ENCODE results near the gene PCDH15. TPM values are rescaled to one million over a fixed set of nuclear protein-coding genes. Genes with fewer than 3 reads are reported as not detected.

The PCDH15 gene
- total and polyA plus RNA-seq, 2 experiments from 2014 or later: 0.29 to 0.66 TPM

GRCh38 chr10:54108961-54109360 is 692.1 kb downstream of the PCDH15 start (continued):
- TF ChIP-seq ETS1 (IDR thresholded peaks at IDR 0.05): no peak
- TF ChIP-seq, protein P1, sequence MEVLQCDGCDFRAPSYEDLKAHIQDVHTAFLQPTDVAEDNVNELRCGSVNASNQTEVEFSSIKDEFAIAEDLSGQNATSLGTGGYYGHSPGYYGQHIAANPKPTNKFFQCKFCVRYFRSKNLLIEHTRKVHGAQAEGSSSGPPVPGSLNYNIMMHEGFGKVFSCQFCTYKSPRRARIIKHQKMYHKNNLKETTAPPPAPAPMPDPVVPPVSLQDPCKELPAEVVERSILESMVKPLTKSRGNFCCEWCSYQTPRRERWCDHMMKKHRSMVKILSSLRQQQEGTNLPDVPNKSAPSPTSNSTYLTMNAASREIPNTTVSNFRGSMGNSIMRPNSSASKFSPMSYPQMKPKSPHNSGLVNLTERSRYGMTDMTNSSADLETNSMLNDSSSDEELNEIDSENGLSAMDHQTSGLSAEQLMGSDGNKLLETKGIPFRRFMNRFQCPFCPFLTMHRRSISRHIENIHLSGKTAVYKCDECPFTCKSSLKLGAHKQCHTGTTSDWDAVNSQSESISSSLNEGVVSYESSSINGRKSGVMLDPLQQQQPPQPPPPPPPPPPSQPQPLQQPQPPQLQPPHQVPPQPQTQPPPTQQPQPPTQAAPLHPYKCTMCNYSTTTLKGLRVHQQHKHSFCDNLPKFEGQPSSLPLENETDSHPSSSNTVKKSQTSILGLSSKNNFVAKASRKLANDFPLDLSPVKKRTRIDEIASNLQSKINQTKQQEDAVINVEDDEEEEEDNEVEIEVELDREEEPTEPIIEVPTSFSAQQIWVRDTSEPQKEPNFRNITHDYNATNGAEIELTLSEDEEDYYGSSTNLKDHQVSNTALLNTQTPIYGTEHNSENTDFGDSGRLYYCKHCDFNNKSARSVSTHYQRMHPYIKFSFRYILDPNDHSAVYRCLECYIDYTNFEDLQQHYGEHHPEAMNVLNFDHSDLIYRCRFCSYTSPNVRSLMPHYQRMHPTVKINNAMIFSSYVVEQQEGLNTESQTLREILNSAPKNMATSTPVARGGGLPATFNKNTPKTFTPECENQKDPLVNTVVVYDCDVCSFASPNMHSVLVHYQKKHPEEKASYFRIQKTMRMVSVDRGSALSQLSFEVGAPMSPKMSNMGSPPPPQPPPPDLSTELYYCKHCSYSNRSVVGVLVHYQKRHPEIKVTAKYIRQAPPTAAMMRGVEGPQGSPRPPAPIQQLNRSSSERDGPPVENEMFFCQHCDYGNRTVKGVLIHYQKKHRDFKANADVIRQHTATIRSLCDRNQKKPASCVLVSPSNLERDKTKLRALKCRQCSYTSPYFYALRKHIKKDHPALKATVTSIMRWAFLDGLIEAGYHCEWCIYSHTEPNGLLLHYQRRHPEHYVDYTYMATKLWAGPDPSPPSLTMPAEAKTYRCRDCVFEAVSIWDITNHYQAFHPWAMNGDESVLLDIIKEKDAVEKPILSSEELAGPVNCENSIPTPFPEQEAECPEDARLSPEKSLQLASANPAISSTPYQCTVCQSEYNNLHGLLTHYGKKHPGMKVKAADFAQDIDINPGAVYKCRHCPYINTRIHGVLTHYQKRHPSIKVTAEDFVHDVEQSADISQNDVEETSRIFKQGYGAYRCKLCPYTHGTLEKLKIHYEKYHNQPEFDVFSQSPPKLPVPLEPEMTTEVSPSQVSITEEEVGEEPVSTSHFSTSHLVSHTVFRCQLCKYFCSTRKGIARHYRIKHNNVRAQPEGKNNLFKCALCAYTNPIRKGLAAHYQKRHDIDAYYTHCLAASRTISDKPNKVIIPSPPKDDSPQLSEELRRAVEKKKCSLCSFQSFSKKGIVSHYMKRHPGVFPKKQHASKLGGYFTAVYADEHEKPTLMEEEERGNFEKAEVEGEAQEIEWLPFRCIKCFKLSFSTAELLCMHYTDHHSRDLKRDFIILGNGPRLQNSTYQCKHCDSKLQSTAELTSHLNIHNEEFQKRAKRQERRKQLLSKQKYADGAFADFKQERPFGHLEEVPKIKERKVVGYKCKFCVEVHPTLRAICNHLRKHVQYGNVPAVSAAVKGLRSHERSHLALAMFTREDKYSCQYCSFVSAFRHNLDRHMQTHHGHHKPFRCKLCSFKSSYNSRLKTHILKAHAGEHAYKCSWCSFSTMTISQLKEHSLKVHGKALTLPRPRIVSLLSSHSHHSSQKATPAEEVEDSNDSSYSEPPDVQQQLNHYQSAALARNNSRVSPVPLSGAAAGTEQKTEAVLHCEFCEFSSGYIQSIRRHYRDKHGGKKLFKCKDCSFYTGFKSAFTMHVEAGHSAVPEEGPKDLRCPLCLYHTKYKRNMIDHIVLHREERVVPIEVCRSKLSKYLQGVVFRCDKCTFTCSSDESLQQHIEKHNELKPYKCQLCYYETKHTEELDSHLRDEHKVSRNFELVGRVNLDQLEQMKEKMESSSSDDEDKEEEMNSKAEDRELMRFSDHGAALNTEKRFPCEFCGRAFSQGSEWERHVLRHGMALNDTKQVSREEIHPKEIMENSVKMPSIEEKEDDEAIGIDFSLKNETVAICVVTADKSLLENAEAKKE (CRISPR knock-in tag; IDR thresholded peaks at IDR 0.05): no peak
- TF ChIP-seq ZNF331 (CRISPR knock-in tag; IDR thresholded peaks at IDR 0.05; ENCODE audit: low read depth): no peak

GRCh38 chr10:54096892-54097291 is 704.1 kb downstream of the PCDH15 start:
- no peak overlapping the region for H3K4me2 ChIP-seq
- no peak overlapping the region for H3K27ac ChIP-seq (ENCODE audit: low read depth)
- H4K20me1 ChIP-seq (replicated peaks; ENCODE audit: insufficient read depth): no peaks in the 10 kb centered on the region
- Mint-ChIP-seq H3K27ac (no peak overlapping the region), H3K9me3 (no peaks in the 10 kb centered on the region), H3K36me3 (ENCODE audit: low read depth) (no peaks in the 10 kb centered on the region), H3K27me3 (ENCODE audit: insufficient read depth, low read depth, poor library complexity) (no peaks in the 10 kb centered on the region), H3K4me3 (no peak overlapping the region), H3K4me1 (peaks cover 3% of the 10 kb centered on the region; the same call in 2 of the 3 replicates)
- no peaks in the 10 kb centered on the region for H3K9me2 ChIP-seq (ENCODE audit: insufficient read depth)
- DNase-seq (ENCODE audit: low spot score): no peak
- no peak overlapping the region for H2AFZ ChIP-seq
- H3K36me3 ChIP-seq (ENCODE audit: insufficient read depth): no peaks in the 10 kb centered on the region
- no peak overlapping the region for H3K4me3 ChIP-seq
- no peaks in the 10 kb centered on the region for H3K27me3 ChIP-seq (ENCODE audit: insufficient read depth)
- no peaks in the 10 kb centered on the region for H3K4me1 ChIP-seq (ENCODE audit: insufficient read depth)
- H3F3A ChIP-seq (replicated peaks; ENCODE audit: low read depth): no peaks in the 10 kb centered on the region
- H3K79me2 ChIP-seq (replicated peaks; ENCODE audit: insufficient read depth): no peaks in the 10 kb centered on the region
- TF ChIP-seq JUNB (IDR thresholded peaks at IDR 0.05; ENCODE audit: unreplicated experiment): no peak
- no peak for TF ChIP-seq ETS1 (IDR thresholded peaks at IDR 0.05)
- TF ChIP-seq STAT1 (IDR thresholded peaks at IDR 0.05; ENCODE audit: unreplicated experiment): no peak
- no peak for TF ChIP-seq CREB1 (CRISPR knock-in tag; IDR thresholded peaks at IDR 0.05; ENCODE audit: low read depth)
- TF ChIP-seq, protein P2, sequence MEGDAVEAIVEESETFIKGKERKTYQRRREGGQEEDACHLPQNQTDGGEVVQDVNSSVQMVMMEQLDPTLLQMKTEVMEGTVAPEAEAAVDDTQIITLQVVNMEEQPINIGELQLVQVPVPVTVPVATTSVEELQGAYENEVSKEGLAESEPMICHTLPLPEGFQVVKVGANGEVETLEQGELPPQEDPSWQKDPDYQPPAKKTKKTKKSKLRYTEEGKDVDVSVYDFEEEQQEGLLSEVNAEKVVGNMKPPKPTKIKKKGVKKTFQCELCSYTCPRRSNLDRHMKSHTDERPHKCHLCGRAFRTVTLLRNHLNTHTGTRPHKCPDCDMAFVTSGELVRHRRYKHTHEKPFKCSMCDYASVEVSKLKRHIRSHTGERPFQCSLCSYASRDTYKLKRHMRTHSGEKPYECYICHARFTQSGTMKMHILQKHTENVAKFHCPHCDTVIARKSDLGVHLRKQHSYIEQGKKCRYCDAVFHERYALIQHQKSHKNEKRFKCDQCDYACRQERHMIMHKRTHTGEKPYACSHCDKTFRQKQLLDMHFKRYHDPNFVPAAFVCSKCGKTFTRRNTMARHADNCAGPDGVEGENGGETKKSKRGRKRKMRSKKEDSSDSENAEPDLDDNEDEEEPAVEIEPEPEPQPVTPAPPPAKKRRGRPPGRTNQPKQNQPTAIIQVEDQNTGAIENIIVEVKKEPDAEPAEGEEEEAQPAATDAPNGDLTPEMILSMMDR (conservative IDR thresholded peaks at IDR 0.05; ENCODE audit: low read depth in 2 of 2): no peak
- TF ChIP-seq EZH2phosphoT487 (IDR thresholded peaks at IDR 0.05; ENCODE audit: unreplicated experiment): no peak
- TF ChIP-seq NANOG (IDR thresholded peaks at IDR 0.05; ENCODE audit: borderline replicate concordance): no peak
- no peak for TF ChIP-seq ZNF114 (CRISPR knock-in tag; IDR thresholded peaks at IDR 0.05)
- ATAC-seq: no peak
